Spleen (tissue), 11 donors: ENCODE data around the gene KCNK18. TPM values are rescaled to one million over a fixed set of nuclear protein-coding genes. Genes with fewer than 3 reads are reported as not detected.

Experiments
- DNase-seq: peaks from one replicate; pipeline ENCODE4 v3.0.0-alpha.2; 2020
- H3K27ac ChIP-seq, 8 donors: fragments of 200-600 bp; sonication (generic) in 7 of 8; 1 replicate in 4 of 8; 2 replicates in 4 of 8; pipeline versions ENCODE4 v1.5.0 to v1.8.0; 2016 to 2021; ENCODE audit warnings: inconsistent platforms in 4 of 8, mild to moderate bottlenecking in 4 of 8, moderate library complexity in 1 of 8
- H3K27me3 ChIP-seq, 7 donors: fragments of 200-600 bp; sonication (generic) in 6 of 7; replicated peaks in 1 of 7; 1 replicate in 4 of 7; 2 replicates in 3 of 7; pipeline versions ENCODE4 v1.5.0 to v1.8.0; 2016 to 2021; ENCODE audit warnings: inconsistent platforms in 3 of 7, mild to moderate bottlenecking in 1 of 7
- H3K36me3 ChIP-seq, 6 donors: fragments of 200-600 bp; sonication (generic) in 5 of 6; 1 replicate in 4 of 6; 2 replicates in 2 of 6; pipeline versions ENCODE4 v1.5.0 to v1.8.0; 2016 to 2021; ENCODE audit warnings: inconsistent platforms in 2 of 6
- H3K4me1 ChIP-seq, 6 donors: fragments of 200-600 bp; sonication (generic) in 5 of 6; 1 replicate in 3 of 6; 2 replicates in 3 of 6; pipeline versions ENCODE4 v1.5.0 to v1.8.0; 2016 to 2021; ENCODE audit warnings: inconsistent platforms in 3 of 6
- H3K4me3 ChIP-seq, 8 donors: fragments of 200-600 bp; sonication (generic) in 7 of 8; 1 replicate in 4 of 8; 2 replicates in 4 of 8; pipeline versions ENCODE4 v1.5.0 to v1.8.0; 2016 to 2021; ENCODE audit warnings: inconsistent platforms in 4 of 8, mild to moderate bottlenecking in 4 of 8, moderate library complexity in 2 of 8
- H3K9me3 ChIP-seq, 8 donors: fragments of 200-600 bp; sonication (generic) in 7 of 8; 1 replicate in 4 of 8; 2 replicates in 4 of 8; pipeline versions ENCODE4 v1.5.0 to v1.8.0; 2016 to 2021; ENCODE audit warnings: inconsistent platforms in 4 of 8
- POLR2A ChIP-seq, 3 donors: fragments of 450-650 bp; IDR thresholded peaks; one replicate each; pipeline ENCODE4 v1.5.1; 2017; ENCODE audit warnings: antibody characterized with exemption in 3 of 3, mild to moderate bottlenecking in 1 of 3
- POLR2AphosphoS5 ChIP-seq, 3 donors: sonication (generic); formaldehyde crosslinking; IDR thresholded peaks; one replicate each; pipeline ENCODE4 v1.5.1; 2017; ENCODE audit warnings: antibody characterized with exemption in 3 of 3
- WGBS, 5 donors: extraction: QIAGEN DNeasy Blood & Tissue Kit in 3 of 5; methylation state at CpG; one replicate each; pipeline versions ENCODE4 v1.1.5 to v1.1.7; 2013 to 2018; 5-methylcytosine and 5-hydroxymethylcytosine counted together
- intact Hi-C: fragments of 100-400 bp; cut with DNase I; formaldehyde crosslinking; loops from one replicate; pipeline ENCODE4 v1.15.0; 2023; ENCODE audit warnings: low total_unique reads
- polyA plus RNA-seq, 3 donors: library from polyadenylated mRNA; stranded (reverse); fragments of 200-250 nt; gene quantifications; one replicate each; pipeline ENCODE4 v1.2.1, GENCODE V29; 2013
- total RNA-seq, 7 donors: library from RNA; depleted of rRNA in 3 of 7; stranded (reverse); fragments of >200 nt in 3 of 7; fragmentation: NEBNext Ultra II Directional in 4 of 7; extraction: Animal tissue kit (Norgen Biotek cat#: 25700) in 4 of 7; gene quantifications; one replicate each; pipeline versions ENCODE4 v1.1.0 to v1.2.1, GENCODE V29; 2016 to 2021
- TF ChIP-seq, protein P1 (sequence below), 11 experiments: fragments of 200-600 bp in 7 of 11; fragments of 450-650 bp in 4 of 11; sonication (generic) in 4 of 11; IDR thresholded peaks in 8 of 11; conservative IDR thresholded peaks in 3 of 11; 1 replicate in 7 of 11; 2 replicates in 4 of 11; pipeline versions ENCODE4 v1.4.0 to v1.8.0; 2016 to 2021; ENCODE audit warnings: antibody characterized with exemption in 11 of 11, inconsistent platforms in 4 of 11, mild to moderate bottlenecking in 1 of 11
- donor health status: healthy with polysubstance abuse.
- donor health status: DM: no; HTN: no; CAD: no; lungs with moderate emphysema.
- donor health status: DM: no; HTN: no; CAD: no.
- donor health status: Bipolar disorder and iron deficiency.
- donor health status: healthy.
- donor health status: DM: no; HTN: no; CAD: no.
- donor health status: DM: yes; HTN: yes; CAD: no.

Gene KCNK18
- total and polyA plus RNA-seq, 10 donors, result not detected

GRCh38 chr10:117240621-117241529, 43.6 kb downstream of the KCNK18 start, which contains the start of gene SLC18A2:
Gene SLC18A2, plus strand, starts transcription at chr10:117241114. Its CDS starts 580 bp downstream, at chr10:117241694.
- Histone ChIP-seq H3K4me3 (peak within 1 kb of the TSS in 7 of 8 donors; percentile 24 to 62 (median 36)), H3K27me3 (peaks cover 0 to 82% (median 32%) of the 10 kb centered on the region in 7 donors)

GRCh38 chr10:117241541-117242462, 44.5 kb downstream of the KCNK18 start:
- Histone ChIP-seq H3K4me3 (peak overlapping the region in 7 of 8 donors; percentile 24 to 62 (median 36)), H3K27ac (no peak overlapping the region), H3K36me3 (no peaks in the 10 kb centered on the region), H3K27me3 (peaks cover 0 to 84% (median 32%) of the 10 kb centered on the region in 7 donors), H3K4me1 (peaks cover 6 to 32% (median 13%) of the 10 kb centered on the region in 6 donors), H3K9me3 (peaks cover 0 to 11% (median 2%) of the 10 kb centered on the region in 8 donors)
- WGBS, 5 donors, result 5 to 7% (median 5%) methylated on average over 33 to 56 of the region's 56 CpGs
- intact Hi-C loops, result no loop called here
- TF ChIP-seq, protein P1, sequence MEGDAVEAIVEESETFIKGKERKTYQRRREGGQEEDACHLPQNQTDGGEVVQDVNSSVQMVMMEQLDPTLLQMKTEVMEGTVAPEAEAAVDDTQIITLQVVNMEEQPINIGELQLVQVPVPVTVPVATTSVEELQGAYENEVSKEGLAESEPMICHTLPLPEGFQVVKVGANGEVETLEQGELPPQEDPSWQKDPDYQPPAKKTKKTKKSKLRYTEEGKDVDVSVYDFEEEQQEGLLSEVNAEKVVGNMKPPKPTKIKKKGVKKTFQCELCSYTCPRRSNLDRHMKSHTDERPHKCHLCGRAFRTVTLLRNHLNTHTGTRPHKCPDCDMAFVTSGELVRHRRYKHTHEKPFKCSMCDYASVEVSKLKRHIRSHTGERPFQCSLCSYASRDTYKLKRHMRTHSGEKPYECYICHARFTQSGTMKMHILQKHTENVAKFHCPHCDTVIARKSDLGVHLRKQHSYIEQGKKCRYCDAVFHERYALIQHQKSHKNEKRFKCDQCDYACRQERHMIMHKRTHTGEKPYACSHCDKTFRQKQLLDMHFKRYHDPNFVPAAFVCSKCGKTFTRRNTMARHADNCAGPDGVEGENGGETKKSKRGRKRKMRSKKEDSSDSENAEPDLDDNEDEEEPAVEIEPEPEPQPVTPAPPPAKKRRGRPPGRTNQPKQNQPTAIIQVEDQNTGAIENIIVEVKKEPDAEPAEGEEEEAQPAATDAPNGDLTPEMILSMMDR (IDR thresholded peaks at IDR 0.05 in 8 of 11, conservative IDR thresholded peaks at IDR 0.05 in 3 of 11), result no peak
- TF ChIP-seq POLR2A (IDR thresholded peaks at IDR 0.05), result no peak
- peak; percentile 82 for DNase-seq

More at GRCh38 chr10:117240621-117241529, 43.6 kb downstream of the KCNK18 start, which contains the start of gene SLC18A2:
- peaks cover 0 to 11% (median 2%) of the 10 kb centered on the region in 8 donors for H3K9me3 ChIP-seq
- H3K4me1 ChIP-seq, result peaks cover 6 to 33% (median 13%) of the 10 kb centered on the region in 6 donors
- intact Hi-C loops, result no loop called here
- no peaks in the 10 kb centered on the region for H3K36me3 ChIP-seq
- no peak for DNase-seq
- TF ChIP-seq POLR2AphosphoS5 (IDR thresholded peaks at IDR 0.05) (no peak), POLR2A (IDR thresholded peaks at IDR 0.05) (no peak)
- TF ChIP-seq, protein P1 (IDR thresholded peaks at IDR 0.05 in 8 of 11, conservative IDR thresholded peaks at IDR 0.05 in 3 of 11), result no peak
- H3K27ac ChIP-seq, result no peak within 1 kb of the TSS
- 6 to 8% (median 6%) methylated on average over 55 to 93 of the region's 93 CpGs for WGBS, 5 donors

DNA sequence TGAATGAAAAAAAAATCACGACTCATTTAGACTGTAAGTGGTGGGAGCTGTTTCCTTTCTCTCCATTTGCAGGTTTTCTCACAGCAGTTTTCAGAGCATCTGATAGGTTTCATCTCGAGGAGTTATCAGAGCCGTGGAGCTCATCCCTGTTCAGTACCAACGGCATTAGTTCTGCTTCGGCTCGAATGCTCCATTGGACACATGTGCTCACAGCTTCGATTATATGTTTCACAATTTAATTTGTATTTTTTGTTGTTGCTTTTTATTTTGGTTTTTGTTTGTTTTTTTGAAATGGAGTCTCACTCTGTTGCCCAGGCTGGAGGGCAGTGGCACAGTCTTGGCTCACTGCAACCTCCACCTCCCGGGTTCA, 45.2 kb downstream of the KCNK18 start:
- WGBS, 5 donors, result 84 to 91% (median 87%) methylated on average over 8 of the region's 8 CpGs

More for the DNA sequence above, 45.2 kb downstream of the KCNK18 start:
- H3K4me3 ChIP-seq, result no peak overlapping the region
- H3K9me3 ChIP-seq, result peaks cover 0 to 5% (median 1%) of the 10 kb centered on the region in 8 donors
- no peak for DNase-seq
- no peak for TF ChIP-seq POLR2A (IDR thresholded peaks at IDR 0.05)
- TF ChIP-seq, protein P1 (IDR thresholded peaks at IDR 0.05 in 8 of 11, conservative IDR thresholded peaks at IDR 0.05 in 3 of 11), result no peak
- no peak for TF ChIP-seq POLR2AphosphoS5 (IDR thresholded peaks at IDR 0.05)
- intact Hi-C loops, result no loop called here
- H3K4me1 ChIP-seq, result peaks cover 6 to 26% (median 13%) of the 10 kb centered on the region in 6 donors
- no peaks in the 10 kb centered on the region for H3K36me3 ChIP-seq
- peaks cover 0 to 89% (median 32%) of the 10 kb centered on the region in 7 donors for H3K27me3 ChIP-seq
- no peak overlapping the region for H3K27ac ChIP-seq
